ENCODE results near the gene MRPL45.

Gene MRPL45

DNA sequence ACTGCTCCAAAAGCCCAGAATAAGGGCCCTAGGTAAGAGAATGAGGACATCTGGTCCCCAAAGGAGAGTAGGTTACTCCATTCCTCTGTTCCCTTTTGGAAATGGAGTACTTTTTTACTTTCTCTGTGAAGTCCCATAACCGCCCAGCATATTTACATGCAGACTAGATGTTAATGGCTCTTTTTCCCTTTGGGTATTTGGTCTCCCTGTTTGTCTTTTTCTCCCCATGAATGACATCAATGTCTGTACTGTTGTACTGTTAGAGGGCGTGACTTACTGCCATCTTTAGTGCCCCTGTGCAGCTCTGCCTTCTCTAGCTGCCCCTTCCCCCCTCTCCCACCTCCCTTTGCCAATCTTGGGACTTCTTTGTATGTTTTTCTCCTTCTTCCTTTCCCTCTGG, 27.8 kb downstream of the MRPL45 start:
- DNase-seq (ENCODE audit: low read depth) = no peak
- no peak overlapping the region for H3K4me3 ChIP-seq (ENCODE audit: control insufficient read depth, low read depth, low read length)
- TF ChIP-seq, protein P1, sequence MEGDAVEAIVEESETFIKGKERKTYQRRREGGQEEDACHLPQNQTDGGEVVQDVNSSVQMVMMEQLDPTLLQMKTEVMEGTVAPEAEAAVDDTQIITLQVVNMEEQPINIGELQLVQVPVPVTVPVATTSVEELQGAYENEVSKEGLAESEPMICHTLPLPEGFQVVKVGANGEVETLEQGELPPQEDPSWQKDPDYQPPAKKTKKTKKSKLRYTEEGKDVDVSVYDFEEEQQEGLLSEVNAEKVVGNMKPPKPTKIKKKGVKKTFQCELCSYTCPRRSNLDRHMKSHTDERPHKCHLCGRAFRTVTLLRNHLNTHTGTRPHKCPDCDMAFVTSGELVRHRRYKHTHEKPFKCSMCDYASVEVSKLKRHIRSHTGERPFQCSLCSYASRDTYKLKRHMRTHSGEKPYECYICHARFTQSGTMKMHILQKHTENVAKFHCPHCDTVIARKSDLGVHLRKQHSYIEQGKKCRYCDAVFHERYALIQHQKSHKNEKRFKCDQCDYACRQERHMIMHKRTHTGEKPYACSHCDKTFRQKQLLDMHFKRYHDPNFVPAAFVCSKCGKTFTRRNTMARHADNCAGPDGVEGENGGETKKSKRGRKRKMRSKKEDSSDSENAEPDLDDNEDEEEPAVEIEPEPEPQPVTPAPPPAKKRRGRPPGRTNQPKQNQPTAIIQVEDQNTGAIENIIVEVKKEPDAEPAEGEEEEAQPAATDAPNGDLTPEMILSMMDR (IDR thresholded peaks at IDR 0.05; ENCODE audit: control insufficient read depth, insufficient read depth, low read depth, low read length, missing control alignments) = no peak

GRCh38 chr17:38325221-38325851, 28.4 kb downstream of the MRPL45 start:
- H3K4me3 ChIP-seq (ENCODE audit: control insufficient read depth, low read depth, low read length) = no peak overlapping the region
- DNase-seq (ENCODE audit: low read depth) = no peak
- TF ChIP-seq, protein P1 (IDR thresholded peaks at IDR 0.05; ENCODE audit: control insufficient read depth, insufficient read depth, low read depth, low read length, missing control alignments) = no peak

- DNase-seq (ENCODE audit: low read depth) = no peak
- TF ChIP-seq, protein P1 (IDR thresholded peaks at IDR 0.05; ENCODE audit: control insufficient read depth, insufficient read depth, low read depth, low read length, missing control alignments) = no peak
- no peak overlapping the region for H3K4me3 ChIP-seq (ENCODE audit: control insufficient read depth, low read depth, low read length)
These were observed 30.2 kb downstream of the MRPL45 start for GRCh38 chr17:38326996-38327792.

DNA sequence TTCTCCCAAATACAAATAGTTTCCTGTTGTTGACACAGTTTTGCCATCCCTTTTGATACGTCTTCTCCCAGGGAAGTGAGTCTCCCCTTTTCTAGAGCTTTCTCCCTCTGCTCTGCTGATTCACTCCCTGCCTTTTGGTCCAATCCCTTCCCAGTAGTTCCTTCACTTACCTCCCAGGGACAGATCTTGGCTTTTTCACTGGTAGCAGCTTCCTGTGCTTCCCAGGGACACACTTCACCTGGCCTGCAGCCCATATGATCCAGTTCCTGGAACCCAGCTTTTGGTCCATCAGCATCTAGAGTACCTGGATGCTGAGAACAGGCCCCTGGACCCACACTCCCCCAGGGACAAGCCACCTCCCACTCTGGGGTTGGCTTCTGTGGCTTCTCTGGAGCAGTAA, 31.0 kb downstream of the MRPL45 start:
- no peak overlapping the region for H3K4me3 ChIP-seq (ENCODE audit: control insufficient read depth, low read depth, low read length)
- TF ChIP-seq, protein P1 (IDR thresholded peaks at IDR 0.05; ENCODE audit: control insufficient read depth, insufficient read depth, low read depth, low read length, missing control alignments) = no peak
- no peak for DNase-seq (ENCODE audit: low read depth)

- no peak for DNase-seq (ENCODE audit: low read depth)
- TF ChIP-seq, protein P1 (IDR thresholded peaks at IDR 0.05; ENCODE audit: control insufficient read depth, insufficient read depth, low read depth, low read length, missing control alignments) = no peak
- no peak overlapping the region for H3K4me3 ChIP-seq (ENCODE audit: control insufficient read depth, low read depth, low read length)
These were observed 31.7 kb downstream of the MRPL45 start for GRCh38 chr17:38328620-38329019.

DNA sequence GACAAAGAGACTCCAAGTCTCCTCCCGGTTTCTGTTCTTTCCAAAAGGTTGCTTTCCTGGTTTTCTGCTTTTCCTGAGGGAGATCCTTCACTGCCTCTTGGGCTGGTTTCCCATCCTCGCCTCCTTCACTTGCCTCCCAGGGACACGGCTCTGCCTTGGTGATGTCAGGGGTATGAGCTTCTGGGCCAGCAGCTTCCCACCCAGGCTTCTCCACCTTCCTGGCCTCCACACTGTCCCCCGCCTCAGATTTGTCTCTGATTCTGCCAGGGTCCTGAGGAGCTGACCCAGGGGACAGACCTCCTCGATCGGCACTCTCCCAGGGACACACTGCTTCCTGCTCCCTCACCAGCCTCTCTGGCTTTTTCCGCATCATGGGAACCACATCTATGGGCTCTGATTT, 32.3 kb downstream of the MRPL45 start:
- TF ChIP-seq, protein P1 (IDR thresholded peaks at IDR 0.05; ENCODE audit: control insufficient read depth, insufficient read depth, low read depth, low read length, missing control alignments) = no peak
- no peak overlapping the region for H3K4me3 ChIP-seq (ENCODE audit: control insufficient read depth, low read depth, low read length)
- no peak for DNase-seq (ENCODE audit: low read depth)
